WTC11 (cell line): Measurements from ENCODE around the gene DRAM2.

Experiments
- CREB1 ChIP-seq: sonication (generic); formaldehyde crosslinking; IDR thresholded peaks from 2 replicates; pipeline ENCODE4 v1.8.0; 2023; ENCODE audit warnings: mild to moderate bottlenecking, missing genetic modification reagents
- CREM ChIP-seq: sonication (generic); formaldehyde crosslinking; IDR thresholded peaks from 2 replicates; pipeline ENCODE4 v1.8.1; 2022; ENCODE audit warnings: mild to moderate bottlenecking, missing genetic modification reagents, moderate library complexity
- IRF2 ChIP-seq: sonication (generic); formaldehyde crosslinking; IDR thresholded peaks from 2 replicates; pipeline ENCODE4 v1.8.0; 2022; ENCODE audit warnings: low read depth, missing genetic modification reagents, borderline replicate concordance
- KAT7 ChIP-seq: sonication (generic); formaldehyde crosslinking; IDR thresholded peaks from 2 replicates; pipeline ENCODE4 v1.8.1; 2023; ENCODE audit warnings: missing genetic modification reagents, mild to moderate bottlenecking, borderline replicate concordance
- MAX ChIP-seq: sonication (generic); formaldehyde crosslinking; IDR thresholded peaks from 2 replicates; pipeline ENCODE4 v1.8.0; 2022; ENCODE audit warnings: mild to moderate bottlenecking, missing genetic modification reagents
- TEAD1 ChIP-seq: sonication (generic); formaldehyde crosslinking; IDR thresholded peaks from 2 replicates; pipeline ENCODE4 v1.8.0; 2022; ENCODE audit warnings: mild to moderate bottlenecking, missing genetic modification reagents
- TEAD4 ChIP-seq: sonication (generic); formaldehyde crosslinking; IDR thresholded peaks from 2 replicates; pipeline ENCODE4 v1.8.0; 2022; ENCODE audit warnings: mild to moderate bottlenecking, missing genetic modification reagents
- ZBTB43 ChIP-seq: sonication (generic); formaldehyde crosslinking; IDR thresholded peaks from 2 replicates; pipeline ENCODE4 v1.8.1; 2023; ENCODE audit warnings: mild to moderate bottlenecking, missing genetic modification reagents
- TF ChIP-seq, protein P1 (sequence below): fragments of 200-600 bp; IDR thresholded peaks from 2 replicates; pipeline ENCODE4 v1.8.0; 2022; ENCODE audit warnings: antibody characterized with exemption

DNA sequence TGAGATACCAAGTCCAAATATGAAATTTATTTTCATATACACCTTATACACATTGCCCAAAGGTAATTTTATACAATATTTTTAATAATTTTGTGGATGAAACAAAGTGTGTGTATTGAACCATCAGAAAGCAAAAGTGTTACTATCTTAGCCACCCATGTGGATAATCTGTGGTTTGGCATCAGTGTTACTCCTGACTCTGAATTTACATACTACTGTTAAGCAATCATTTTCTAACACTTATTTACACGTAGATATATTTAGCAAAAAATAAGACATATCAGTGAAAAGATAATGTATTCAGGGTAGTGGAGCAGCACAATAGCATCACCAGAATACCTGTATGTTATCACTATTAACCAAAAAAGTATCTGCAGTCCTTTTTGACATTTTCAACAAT is 36.8 kb upstream of the DRAM2 start:
- TF ChIP-seq CREM (CRISPR knock-in tag) (no peak), TEAD4 (CRISPR knock-in tag) (no peak), KAT7 (no peak), CREB1 (CRISPR knock-in tag) (no peak), MAX (no peak), IRF2 (no peak), TEAD1 (CRISPR knock-in tag) (no peak), ZBTB43 (no peak)
- TF ChIP-seq, protein P1, sequence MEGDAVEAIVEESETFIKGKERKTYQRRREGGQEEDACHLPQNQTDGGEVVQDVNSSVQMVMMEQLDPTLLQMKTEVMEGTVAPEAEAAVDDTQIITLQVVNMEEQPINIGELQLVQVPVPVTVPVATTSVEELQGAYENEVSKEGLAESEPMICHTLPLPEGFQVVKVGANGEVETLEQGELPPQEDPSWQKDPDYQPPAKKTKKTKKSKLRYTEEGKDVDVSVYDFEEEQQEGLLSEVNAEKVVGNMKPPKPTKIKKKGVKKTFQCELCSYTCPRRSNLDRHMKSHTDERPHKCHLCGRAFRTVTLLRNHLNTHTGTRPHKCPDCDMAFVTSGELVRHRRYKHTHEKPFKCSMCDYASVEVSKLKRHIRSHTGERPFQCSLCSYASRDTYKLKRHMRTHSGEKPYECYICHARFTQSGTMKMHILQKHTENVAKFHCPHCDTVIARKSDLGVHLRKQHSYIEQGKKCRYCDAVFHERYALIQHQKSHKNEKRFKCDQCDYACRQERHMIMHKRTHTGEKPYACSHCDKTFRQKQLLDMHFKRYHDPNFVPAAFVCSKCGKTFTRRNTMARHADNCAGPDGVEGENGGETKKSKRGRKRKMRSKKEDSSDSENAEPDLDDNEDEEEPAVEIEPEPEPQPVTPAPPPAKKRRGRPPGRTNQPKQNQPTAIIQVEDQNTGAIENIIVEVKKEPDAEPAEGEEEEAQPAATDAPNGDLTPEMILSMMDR = no peak
